ENCODE results near the gene IGSF3.
"Not testable (repeated sequence)": the region's sequence is repeated elsewhere in the genome, so short reads cannot be mapped to it uniquely, and the experiment has no call there.

Gene IGSF3

GRCh38 chr1:116661633-116662032 lies 5.9 kb downstream of the IGSF3 start:
- no peak for DNase-seq (ENCODE audit: low read depth)

- not testable (repeated sequence) for DNase-seq (ENCODE audit: low read depth)
These were observed 8.9 kb downstream of the IGSF3 start for GRCh38 chr1:116658645-116659044.

- not testable (repeated sequence) for DNase-seq (ENCODE audit: low read depth)
These were observed 9.7 kb downstream of the IGSF3 start for GRCh38 chr1:116657836-116658235.

GRCh38 chr1:116654351-116654750 lies 13.2 kb downstream of the IGSF3 start:
- no peak for DNase-seq (ENCODE audit: low read depth)

- not testable (repeated sequence) for DNase-seq (ENCODE audit: low read depth)
These were observed 14.9 kb downstream of the IGSF3 start for GRCh38 chr1:116652598-116652997.

- DNase-seq (ENCODE audit: low read depth), result not testable (repeated sequence)
These were observed 16.8 kb downstream of the IGSF3 start for GRCh38 chr1:116650781-116651180.

GRCh38 chr1:116649041-116649440 lies 18.5 kb downstream of the IGSF3 start:
- not testable (repeated sequence) for DNase-seq (ENCODE audit: low read depth)

GRCh38 chr1:116648325-116648724 lies 19.2 kb downstream of the IGSF3 start:
- not testable (repeated sequence) for DNase-seq (ENCODE audit: low read depth)

- DNase-seq (ENCODE audit: low read depth), result not testable (repeated sequence)
These were observed 20.3 kb downstream of the IGSF3 start for GRCh38 chr1:116647186-116647585.

- DNase-seq (ENCODE audit: low read depth), result not testable (repeated sequence)
These were observed 20.8 kb downstream of the IGSF3 start for GRCh38 chr1:116646673-116647170.

GRCh38 chr1:116645802-116646672 lies 21.5 kb downstream of the IGSF3 start:
- not testable (repeated sequence) for DNase-seq (ENCODE audit: low read depth)

- not testable (repeated sequence) for DNase-seq (ENCODE audit: low read depth)
These were observed 22.5 kb downstream of the IGSF3 start for GRCh38 chr1:116644993-116645392.

GRCh38 chr1:116644096-116644495 lies 23.4 kb downstream of the IGSF3 start:
- not testable (repeated sequence) for DNase-seq (ENCODE audit: low read depth)

GRCh38 chr1:116643281-116643751 lies 24.2 kb downstream of the IGSF3 start:
- not testable (repeated sequence) for DNase-seq (ENCODE audit: low read depth)

- not testable (repeated sequence) for DNase-seq (ENCODE audit: low read depth)
These were observed 24.9 kb downstream of the IGSF3 start for GRCh38 chr1:116642311-116643280.

- DNase-seq (ENCODE audit: low read depth), result not testable (repeated sequence)
These were observed 29.9 kb downstream of the IGSF3 start for GRCh38 chr1:116637583-116637982.

- DNase-seq (ENCODE audit: low read depth), result not testable (repeated sequence)
These were observed 30.9 kb downstream of the IGSF3 start for GRCh38 chr1:116636584-116636983.

- DNase-seq (ENCODE audit: low read depth), result not testable (repeated sequence)
These were observed 33.1 kb downstream of the IGSF3 start for GRCh38 chr1:116634386-116634785.

GRCh38 chr1:116631996-116632925 lies 35.3 kb downstream of the IGSF3 start:
- DNase-seq (ENCODE audit: low read depth), result not testable (repeated sequence)

- not testable (repeated sequence) for DNase-seq (ENCODE audit: low read depth)
These were observed 36.0 kb downstream of the IGSF3 start for GRCh38 chr1:116631554-116631953.

- not testable (repeated sequence) for DNase-seq (ENCODE audit: low read depth)
These were observed 37.5 kb downstream of the IGSF3 start for GRCh38 chr1:116630057-116630456.

Measured in iris pigment epithelial cell (primary cell).